Nephron progenitor cell (in vitro differentiated cells): ENCODE results near the gene GLIS1.

ENCODE experiments used
- DNase-seq: peaks from one replicate; pipeline ENCODE4 v3.0.0; 2021
- H3K27ac Mint-ChIP-seq: 2 replicates; pipeline ENCODE4 v1.8.0; 2021; ENCODE audit warnings: mild to moderate bottlenecking, moderate library complexity, mixed read lengths
- H3K27me3 Mint-ChIP-seq: 2 replicates; pipeline ENCODE4 v1.8.0; 2021; ENCODE audit warnings: mild to moderate bottlenecking, low read depth, mixed read lengths; ENCODE audit not compliant: poor library complexity
- H3K36me3 Mint-ChIP-seq: 2 replicates; pipeline ENCODE4 v1.8.0; 2021; ENCODE audit warnings: low read depth, mixed read lengths
- H3K4me1 Mint-ChIP-seq: 2 replicates; pipeline ENCODE4 v1.8.0; 2021; ENCODE audit warnings: mixed read lengths
- H3K4me3 Mint-ChIP-seq: 2 replicates; pipeline ENCODE4 v1.8.0; 2021; ENCODE audit warnings: mild to moderate bottlenecking, moderate library complexity, mixed read lengths
- H3K9me3 Mint-ChIP-seq: 2 replicates; pipeline ENCODE4 v1.8.0; 2021; ENCODE audit warnings: mild to moderate bottlenecking, moderate library complexity, mixed read lengths
- CTCF ChIP-seq: fragments of 200-600 bp; sonication (generic); IDR thresholded peaks from 2 replicates; pipeline ENCODE4 v1.5.0; 2021; ENCODE audit warnings: antibody characterized with exemption

The GLIS1 gene

GRCh38 chr1:53710584-53710983 lies 28.4 kb downstream of the GLIS1 start:
- H3K27ac Mint-ChIP-seq, result no peak overlapping the region
- no peaks in the 10 kb centered on the region for H3K9me3 Mint-ChIP-seq
- H3K4me3 Mint-ChIP-seq, result no peak overlapping the region

GRCh38 chr1:53708687-53709086 lies 30.3 kb downstream of the GLIS1 start:
- H3K36me3 Mint-ChIP-seq, result no peaks in the 10 kb centered on the region
- no peak overlapping the region for H3K4me3 Mint-ChIP-seq
- DNase-seq, result no peak
- H3K27ac Mint-ChIP-seq, result no peak overlapping the region
- H3K9me3 Mint-ChIP-seq, result no peaks in the 10 kb centered on the region
- H3K4me1 Mint-ChIP-seq, result peaks cover 43% of the 10 kb centered on the region
- H3K27me3 Mint-ChIP-seq, result peaks cover 35% of the 10 kb centered on the region
- TF ChIP-seq CTCF, result no peak

More at GRCh38 chr1:53710584-53710983, 28.4 kb downstream of the GLIS1 start:
- H3K36me3 Mint-ChIP-seq, result no peaks in the 10 kb centered on the region
- peaks cover 31% of the 10 kb centered on the region for H3K4me1 Mint-ChIP-seq
- no peak for TF ChIP-seq CTCF
- no peak for DNase-seq
- H3K27me3 Mint-ChIP-seq, result peaks cover 19% of the 10 kb centered on the region

GRCh38 chr1:53706356-53706755 lies 32.6 kb downstream of the GLIS1 start:
- Mint-ChIP-seq H3K27ac (no peak overlapping the region), H3K4me3 (no peak overlapping the region), H3K27me3 (peaks cover 38% of the 10 kb centered on the region), H3K9me3 (no peaks in the 10 kb centered on the region), H3K4me1 (peaks cover 59% of the 10 kb centered on the region), H3K36me3 (no peaks in the 10 kb centered on the region)
- no peak for DNase-seq
- no peak for TF ChIP-seq CTCF

GRCh38 chr1:53705446-53706096 lies 33.4 kb downstream of the GLIS1 start:
- no peak for DNase-seq
- Mint-ChIP-seq H3K9me3 (no peaks in the 10 kb centered on the region), H3K36me3 (no peaks in the 10 kb centered on the region), H3K4me1 (peaks cover 52% of the 10 kb centered on the region), H3K4me3 (no peak overlapping the region), H3K27ac (no peak overlapping the region), H3K27me3 (peaks cover 41% of the 10 kb centered on the region)
- TF ChIP-seq CTCF, result no peak

- no peak for DNase-seq
- Mint-ChIP-seq H3K27ac (no peak overlapping the region), H3K9me3 (no peaks in the 10 kb centered on the region), H3K27me3 (peaks cover 37% of the 10 kb centered on the region), H3K36me3 (no peaks in the 10 kb centered on the region), H3K4me1 (peaks cover 47% of the 10 kb centered on the region), H3K4me3 (no peak overlapping the region)
- no peak for TF ChIP-seq CTCF
Measured at GRCh38 chr1:53704804-53705445, 34.0 kb downstream of the GLIS1 start.

- Mint-ChIP-seq H3K4me1 (peaks cover 42% of the 10 kb centered on the region), H3K27ac (no peak overlapping the region)
Measured at GRCh38 chr1:53704304-53704703, 34.7 kb downstream of the GLIS1 start.

More at GRCh38 chr1:53704304-53704703, 34.7 kb downstream of the GLIS1 start:
- Mint-ChIP-seq H3K36me3 (no peaks in the 10 kb centered on the region), H3K9me3 (no peaks in the 10 kb centered on the region), H3K27me3 (peaks cover 36% of the 10 kb centered on the region), H3K4me3 (no peak overlapping the region)
- DNase-seq, result no peak
- no peak for TF ChIP-seq CTCF
